Endothelial cell of umbilical vein (primary cell): ENCODE measurements around the gene THSD1.

ENCODE experiments used
- EZH2 ChIP-seq: IDR thresholded peaks from 2 replicates; pipeline ENCODE4 v1.6.1; 2012; ENCODE audit warnings: borderline replicate concordance, low read depth, mild to moderate bottlenecking, moderate library complexity, low read length, inconsistent platforms; ENCODE audit not compliant: severe bottlenecking
- JUN ChIP-seq: IDR thresholded peaks from 2 replicates; pipeline ENCODE4 v1.6.1; 2011; ENCODE audit warnings: borderline replicate concordance, low read depth; ENCODE audit not compliant: insufficient read length, insufficient read depth
- MAX ChIP-seq: IDR thresholded peaks from 2 replicates; pipeline ENCODE4 v1.6.1; 2011; ENCODE audit not compliant: insufficient read depth, insufficient read length
- POLR2A ChIP-seq: IDR thresholded peaks from 2 replicates; pipeline ENCODE4 v1.6.1; 2012; ENCODE audit warnings: low read depth, mild to moderate bottlenecking, control low read depth, low read length
- POLR2AphosphoS5 ChIP-seq: IDR thresholded peaks from 2 replicates; pipeline ENCODE4 v1.6.1; 2012; ENCODE audit warnings: low read depth, mild to moderate bottlenecking, control low read depth, low read length, moderate library complexity; ENCODE audit not compliant: insufficient read depth
- TF ChIP-seq, protein P1 (sequence below), 2 donors: IDR thresholded peaks; 1 replicate in 1 of 2; 2 replicates in 1 of 2; pipeline ENCODE4 v1.5.1; 2011; ENCODE audit warnings: low read length in 2 of 2, mild to moderate bottlenecking in 2 of 2, moderate library complexity in 2 of 2, control low read depth in 1 of 2, inconsistent platforms in 1 of 2, low read depth in 1 of 2; ENCODE audit not compliant: insufficient read depth in 1 of 2; ENCODE audit errors: extremely low read depth in 1 of 2

GRCh38 chr13:52374389-52374788 lies 31.6 kb downstream of the THSD1 start:
- TF ChIP-seq, protein P1, sequence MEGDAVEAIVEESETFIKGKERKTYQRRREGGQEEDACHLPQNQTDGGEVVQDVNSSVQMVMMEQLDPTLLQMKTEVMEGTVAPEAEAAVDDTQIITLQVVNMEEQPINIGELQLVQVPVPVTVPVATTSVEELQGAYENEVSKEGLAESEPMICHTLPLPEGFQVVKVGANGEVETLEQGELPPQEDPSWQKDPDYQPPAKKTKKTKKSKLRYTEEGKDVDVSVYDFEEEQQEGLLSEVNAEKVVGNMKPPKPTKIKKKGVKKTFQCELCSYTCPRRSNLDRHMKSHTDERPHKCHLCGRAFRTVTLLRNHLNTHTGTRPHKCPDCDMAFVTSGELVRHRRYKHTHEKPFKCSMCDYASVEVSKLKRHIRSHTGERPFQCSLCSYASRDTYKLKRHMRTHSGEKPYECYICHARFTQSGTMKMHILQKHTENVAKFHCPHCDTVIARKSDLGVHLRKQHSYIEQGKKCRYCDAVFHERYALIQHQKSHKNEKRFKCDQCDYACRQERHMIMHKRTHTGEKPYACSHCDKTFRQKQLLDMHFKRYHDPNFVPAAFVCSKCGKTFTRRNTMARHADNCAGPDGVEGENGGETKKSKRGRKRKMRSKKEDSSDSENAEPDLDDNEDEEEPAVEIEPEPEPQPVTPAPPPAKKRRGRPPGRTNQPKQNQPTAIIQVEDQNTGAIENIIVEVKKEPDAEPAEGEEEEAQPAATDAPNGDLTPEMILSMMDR (IDR thresholded peaks at IDR 0.05; ENCODE audit: extremely low read depth in 1 of 2, insufficient read depth in 1 of 2, low read depth in 1 of 2, low read length in 2 of 2) = no peak
- TF ChIP-seq EZH2 = no peak
- TF ChIP-seq POLR2A = no peak
- TF ChIP-seq POLR2AphosphoS5 = no peak
- no peak for TF ChIP-seq JUN
- TF ChIP-seq MAX = no peak
